ENCODE results near the gene JOSD1.

DNA sequence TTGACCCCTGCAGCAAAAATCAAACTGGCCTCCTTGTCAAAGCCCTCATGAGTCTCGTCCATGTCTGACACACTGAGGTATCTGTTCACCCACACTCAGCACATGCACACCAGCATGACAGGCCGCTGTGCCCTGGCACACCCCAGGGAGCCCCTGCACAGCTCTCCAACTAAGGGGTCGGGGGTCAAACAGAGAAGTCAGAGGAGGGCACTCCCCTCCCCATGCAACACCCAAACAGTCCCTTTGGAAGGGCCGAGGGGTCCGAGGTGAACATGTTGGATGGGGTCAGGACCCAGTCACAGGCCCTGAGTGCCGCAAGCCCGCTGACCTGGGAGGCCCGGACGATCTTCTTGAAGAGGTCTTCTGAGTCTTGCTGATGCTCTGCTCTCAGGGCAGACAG is 40.4 kb upstream of the JOSD1 start:
- TF ChIP-seq POLR2A (IDR thresholded peaks at IDR 0.05) = no peak
- no peak for TF ChIP-seq CTCF (IDR thresholded peaks at IDR 0.05)

Data from testis (tissue), 2 donors.